ENCODE measurements around the gene SPAG6.

- no peak for TF ChIP-seq CTCF (IDR thresholded peaks at IDR 0.05)
- TF ChIP-seq POLR2A (IDR thresholded peaks at IDR 0.05) = no peak
Measured at GRCh38 chr10:22322641-22323160, 22.6 kb upstream of the SPAG6 start.
